SU-DHL-6 (cell line): ENCODE data around the gene ATP11A.

ENCODE experiments used
- CTCF ChIP-seq: fragments of 200-600 bp; sonication (generic); IDR thresholded peaks from one replicate; pipeline ENCODE4 v1.5.1; 2017; ENCODE audit warnings: antibody characterized with exemption, mild to moderate bottlenecking, low read length, moderate library complexity; ENCODE audit not compliant: insufficient read depth, poor library complexity, severe bottlenecking
- EZH2phosphoT487 ChIP-seq: fragments of 200-600 bp; sonication (generic), shearing (Covaris generic); conservative IDR thresholded peaks from 2 replicates; pipeline ENCODE4 v1.6.1; 2018; ENCODE audit warnings: mild to moderate bottlenecking, antibody characterized with exemption, low read length, moderate library complexity, mixed read lengths

- TF ChIP-seq CTCF (no peak), EZH2phosphoT487 (no peak)
These were observed 234.5 kb downstream of the ATP11A start for GRCh38 chr13:112924365-112924764.
